ENCODE data around the gene MAP2K4. TPM values are rescaled to one million over a fixed set of nuclear protein-coding genes. Genes with fewer than 3 reads are reported as not detected.

MAP2K4 gene
- total RNA-seq, 1 experiment from 2014 or later, result 46.1 TPM

DNA sequence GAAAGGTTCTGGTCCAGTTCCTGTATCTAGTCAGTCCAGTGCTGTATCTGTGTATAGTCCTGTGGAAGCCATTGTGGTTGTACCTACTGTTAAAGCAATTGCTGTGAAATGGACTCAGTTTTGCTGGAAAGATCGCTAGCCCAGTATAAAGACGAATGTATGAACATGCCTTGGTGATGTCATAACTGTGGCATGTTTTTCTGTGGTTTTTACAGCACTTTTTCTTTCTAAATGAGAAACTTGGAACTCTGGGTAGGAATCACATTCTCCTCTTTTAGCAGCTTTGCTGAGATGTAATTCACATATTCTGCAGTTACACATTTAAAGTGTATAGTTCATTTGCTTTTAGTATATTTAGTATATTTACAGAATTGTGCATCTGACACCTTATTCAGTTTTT is 58.1 kb downstream of the MAP2K4 start:
- H4K20me1 ChIP-seq (ENCODE audit: control insufficient read depth, insufficient read depth, insufficient read length), result no peaks in the 10 kb centered on the region
- H2BK15ac ChIP-seq (ENCODE audit: low read depth, low read length), result no peak overlapping the region
- H3K9me3 ChIP-seq (ENCODE audit: control insufficient read depth, low read depth, low read length), result no peaks in the 10 kb centered on the region
- no peak overlapping the region for H3K14ac ChIP-seq (ENCODE audit: insufficient read depth, low read length)
- H2AFZ ChIP-seq (ENCODE audit: low read length), result no peak overlapping the region
- no peak overlapping the region for H3K27ac Mint-ChIP-seq
- H3K27ac ChIP-seq (ENCODE audit: insufficient read length, low read depth, low read length), result no peak overlapping the region
- H3K79me1 ChIP-seq (ENCODE audit: insufficient read depth, low read depth, low read length, poor library complexity, severe bottlenecking), result peaks cover 2% of the 10 kb centered on the region
- H3K23ac ChIP-seq (ENCODE audit: insufficient read length, low read depth, low read length), result no peak overlapping the region
- no peak overlapping the region for H3K4me3 Mint-ChIP-seq
- no peak overlapping the region for H3T11ph ChIP-seq (ENCODE audit: low read length)
- no peak overlapping the region for H2BK20ac ChIP-seq (ENCODE audit: low read depth, low read length, poor library complexity, severe bottlenecking)
- no peak overlapping the region for H4K5ac ChIP-seq (ENCODE audit: insufficient read length, low read depth, low read length)
- H2BK120ac ChIP-seq (ENCODE audit: low read depth, low read length, poor library complexity, severe bottlenecking), result no peak overlapping the region
- no peaks in the 10 kb centered on the region for H3K4me1 Mint-ChIP-seq
- no peaks in the 10 kb centered on the region for H3K23me2 ChIP-seq (ENCODE audit: insufficient read length, low read depth, low read length, poor library complexity, severe bottlenecking)
- H3K27me3 Mint-ChIP-seq (ENCODE audit: low read depth), result no peaks in the 10 kb centered on the region
- no peak overlapping the region for H3K56ac ChIP-seq (ENCODE audit: insufficient read length, low read depth, low read length)
- no peak overlapping the region for H3K9ac ChIP-seq (ENCODE audit: extremely low read depth, insufficient read length, low read length)
- H3K36me3 Mint-ChIP-seq (ENCODE audit: insufficient read depth in 1 of 3, low read depth in 3 of 3), result peaks cover 6 to 38% (median 26%) of the 10 kb centered on the region in 3 experiments; a peak in 5 of 7 replicates
- no peaks in the 10 kb centered on the region for H3K79me2 ChIP-seq (ENCODE audit: insufficient read depth, low read length)
- H3K4me1 ChIP-seq (ENCODE audit: insufficient read depth, low read length), result no peaks in the 10 kb centered on the region; the same call in 1 of the 2 replicates
- no peak for DNase-seq
- no peak overlapping the region for H3K18ac ChIP-seq (ENCODE audit: insufficient read length, low read depth, low read length)
- H3K9me3 Mint-ChIP-seq, result no peaks in the 10 kb centered on the region
- no peak overlapping the region for H2AK5ac ChIP-seq (ENCODE audit: insufficient read length, low read length)
- H2BK12ac ChIP-seq (ENCODE audit: insufficient read length, low read depth, low read length), result no peak overlapping the region
- WGBS (ENCODE audit: extremely low coverage, insufficient read length, low lambda C conversion rate), result no CpG with 5 or more reads among the region's 2 CpGs
- TF ChIP-seq, protein P1, sequence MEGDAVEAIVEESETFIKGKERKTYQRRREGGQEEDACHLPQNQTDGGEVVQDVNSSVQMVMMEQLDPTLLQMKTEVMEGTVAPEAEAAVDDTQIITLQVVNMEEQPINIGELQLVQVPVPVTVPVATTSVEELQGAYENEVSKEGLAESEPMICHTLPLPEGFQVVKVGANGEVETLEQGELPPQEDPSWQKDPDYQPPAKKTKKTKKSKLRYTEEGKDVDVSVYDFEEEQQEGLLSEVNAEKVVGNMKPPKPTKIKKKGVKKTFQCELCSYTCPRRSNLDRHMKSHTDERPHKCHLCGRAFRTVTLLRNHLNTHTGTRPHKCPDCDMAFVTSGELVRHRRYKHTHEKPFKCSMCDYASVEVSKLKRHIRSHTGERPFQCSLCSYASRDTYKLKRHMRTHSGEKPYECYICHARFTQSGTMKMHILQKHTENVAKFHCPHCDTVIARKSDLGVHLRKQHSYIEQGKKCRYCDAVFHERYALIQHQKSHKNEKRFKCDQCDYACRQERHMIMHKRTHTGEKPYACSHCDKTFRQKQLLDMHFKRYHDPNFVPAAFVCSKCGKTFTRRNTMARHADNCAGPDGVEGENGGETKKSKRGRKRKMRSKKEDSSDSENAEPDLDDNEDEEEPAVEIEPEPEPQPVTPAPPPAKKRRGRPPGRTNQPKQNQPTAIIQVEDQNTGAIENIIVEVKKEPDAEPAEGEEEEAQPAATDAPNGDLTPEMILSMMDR (conservative IDR thresholded peaks at IDR 0.05), result no peak
- no peaks in the 10 kb centered on the region for H3K27me3 ChIP-seq (ENCODE audit: insufficient read depth, low read length)
- H3K4ac ChIP-seq (ENCODE audit: low read depth, low read length), result no peak overlapping the region
- H2BK5ac ChIP-seq (ENCODE audit: insufficient read length, low read length), result no peak overlapping the region
- H4K8ac ChIP-seq (replicated peaks; ENCODE audit: insufficient read length, low read depth, low read length), result no peak overlapping the region
- H3K4me2 ChIP-seq (ENCODE audit: insufficient read depth, insufficient read length, low read length), result no peak overlapping the region
- H4K91ac ChIP-seq (ENCODE audit: insufficient read length, low read depth, low read length), result no peak overlapping the region

Data from H9 (cell line).